CD1c-positive myeloid dendritic cell (primary cell): ENCODE measurements around the gene SH2B2.

ENCODE experiments used
- DNase-seq: peaks from one replicate; pipeline ENCODE4 v3.0.0-alpha.2; 2016; ENCODE audit errors: extremely low spot score

SH2B2 gene

DNA sequence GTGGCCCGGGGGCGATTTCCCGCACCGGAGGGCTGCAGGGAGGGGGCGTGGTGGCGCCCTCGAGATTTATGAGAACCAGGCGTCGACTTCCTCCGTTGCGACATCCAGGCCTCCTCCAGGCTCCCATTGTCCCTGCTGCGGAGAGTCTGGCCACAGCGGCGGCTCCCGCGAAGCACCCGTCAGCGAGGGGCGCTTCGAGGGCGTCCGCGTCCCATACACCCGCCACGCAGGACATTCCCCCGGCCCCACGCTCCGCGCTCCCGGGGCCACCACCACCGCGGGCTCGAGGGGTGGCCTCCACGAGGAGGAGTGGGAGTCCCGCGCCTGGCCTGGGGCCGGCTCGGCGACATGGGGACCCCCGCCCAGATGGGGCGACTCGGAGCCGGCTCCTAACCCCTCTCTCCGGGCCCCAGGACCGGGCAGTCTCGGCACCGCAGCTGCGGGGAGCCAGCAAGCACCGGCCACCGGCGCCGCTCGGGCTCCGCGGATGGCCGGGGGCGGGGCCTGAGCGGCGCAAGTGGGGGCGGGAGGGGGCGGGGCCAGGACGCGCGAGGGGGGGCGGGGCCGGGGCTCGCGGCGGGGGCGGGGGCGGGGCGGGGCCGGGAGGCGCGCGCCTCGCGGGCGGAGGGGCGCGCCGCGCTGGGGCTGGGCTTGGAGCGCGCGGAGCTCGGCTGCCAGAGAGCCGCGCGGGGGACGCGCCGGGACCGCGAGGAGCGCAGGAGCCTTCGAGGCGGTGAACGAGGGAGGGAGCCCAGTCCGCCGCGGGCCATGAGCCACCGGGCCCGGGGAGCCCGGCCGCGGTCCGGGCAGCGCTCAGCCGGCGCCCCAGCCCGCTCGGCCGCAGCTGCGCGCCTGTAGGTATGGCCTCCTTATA, at the start of gene SH2B2:
Gene SH2B2, plus strand, starts transcription at position 632 of the 874 bp plus-strand sequence. CDS start 13,683 bp downstream, outside the sequence.
- peak; percentile 86 for DNase-seq

DNA sequence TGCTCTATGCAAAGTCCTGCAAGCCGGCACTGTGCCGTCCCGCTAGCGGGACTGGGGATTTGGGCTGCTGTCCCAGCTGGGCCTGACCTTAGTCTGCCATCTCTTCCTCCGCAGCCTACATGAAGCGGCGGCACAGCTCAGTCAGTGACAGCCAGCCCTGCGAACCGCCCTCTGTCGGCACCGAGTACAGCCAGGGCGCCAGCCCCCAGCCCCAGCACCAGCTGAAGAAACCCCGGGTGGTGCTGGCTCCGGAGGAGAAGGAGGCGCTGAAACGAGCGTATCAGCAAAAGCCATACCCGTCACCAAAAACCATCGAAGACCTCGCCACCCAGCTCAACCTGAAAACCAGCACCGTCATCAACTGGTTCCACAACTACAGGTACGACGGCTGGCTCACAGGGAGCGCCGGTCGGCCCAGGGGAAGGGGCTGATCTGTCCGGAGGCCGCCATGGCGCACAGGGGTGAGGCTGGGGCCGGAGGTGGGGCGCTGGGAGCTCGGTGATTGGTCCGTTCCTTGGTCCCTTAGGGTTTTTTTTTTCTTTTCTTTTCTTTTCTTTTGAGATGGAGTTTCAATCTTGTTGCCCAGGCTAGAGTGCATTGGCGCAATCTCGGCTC, 47.4 kb upstream of the SH2B2 start:
- no peak for DNase-seq

DNA sequence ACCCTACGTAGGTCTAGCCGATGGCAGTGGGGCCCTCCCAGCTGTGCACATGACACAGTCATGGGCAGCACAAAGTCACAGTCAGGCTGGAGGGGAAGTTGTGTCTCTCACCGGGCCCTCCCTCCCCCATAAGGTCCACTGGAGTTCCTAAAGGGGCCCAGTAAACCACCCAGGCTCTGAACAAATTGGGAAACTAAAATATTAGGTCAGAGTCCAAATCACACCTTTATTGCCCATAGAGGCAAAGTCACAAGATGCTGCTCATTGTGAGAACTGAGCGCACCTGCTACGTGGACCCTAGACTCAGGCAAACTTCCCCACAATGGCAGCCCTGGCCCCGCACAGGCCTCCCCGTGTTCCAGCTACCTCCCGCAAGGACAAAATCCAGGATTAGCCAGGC, 45.2 kb upstream of the SH2B2 start:
- no peak for DNase-seq

- no peak for DNase-seq
Measured at GRCh38 chr7:102244601-102245000, 42.1 kb upstream of the SH2B2 start.

- DNase-seq: no peak
Measured at GRCh38 chr7:102248081-102248455, 38.6 kb upstream of the SH2B2 start.

- no peak for DNase-seq
Measured at GRCh38 chr7:102248456-102249395, 37.9 kb upstream of the SH2B2 start.

- DNase-seq: no peak
Measured at GRCh38 chr7:102251531-102252365, 34.9 kb upstream of the SH2B2 start.

DNA sequence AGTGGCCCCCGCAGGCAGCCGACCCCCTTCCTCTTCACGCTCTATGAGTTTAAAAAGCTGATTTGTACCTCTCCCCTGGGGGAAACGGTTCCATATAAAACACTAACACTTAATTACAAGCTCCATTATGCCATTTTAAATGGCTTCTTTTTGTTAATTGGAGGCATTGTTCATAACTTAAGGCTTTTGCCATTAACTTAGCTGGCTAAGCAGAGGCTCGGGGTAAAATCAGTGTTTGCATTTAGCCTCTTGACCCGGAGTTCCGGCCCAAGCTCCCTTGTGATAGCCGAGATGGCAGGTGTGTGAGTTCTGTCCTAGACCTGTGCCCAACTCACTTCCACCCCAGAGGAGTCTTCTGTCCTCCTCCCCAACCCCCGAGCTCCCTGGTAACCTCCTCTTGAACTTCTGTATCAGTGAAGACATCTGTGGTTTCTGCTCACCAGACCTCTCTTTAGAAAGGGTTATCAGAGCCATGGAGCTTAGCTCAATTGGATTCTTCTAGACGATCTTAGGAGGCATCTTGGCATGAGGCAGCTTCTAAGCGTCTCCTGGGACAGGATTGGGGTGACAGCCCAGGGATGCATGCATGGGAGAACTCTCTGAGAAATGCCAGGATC, 34.2 kb upstream of the SH2B2 start:
- no peak for DNase-seq

GRCh38 chr7:102253066-102253972, 33.3 kb upstream of the SH2B2 start:
- no peak for DNase-seq

DNA sequence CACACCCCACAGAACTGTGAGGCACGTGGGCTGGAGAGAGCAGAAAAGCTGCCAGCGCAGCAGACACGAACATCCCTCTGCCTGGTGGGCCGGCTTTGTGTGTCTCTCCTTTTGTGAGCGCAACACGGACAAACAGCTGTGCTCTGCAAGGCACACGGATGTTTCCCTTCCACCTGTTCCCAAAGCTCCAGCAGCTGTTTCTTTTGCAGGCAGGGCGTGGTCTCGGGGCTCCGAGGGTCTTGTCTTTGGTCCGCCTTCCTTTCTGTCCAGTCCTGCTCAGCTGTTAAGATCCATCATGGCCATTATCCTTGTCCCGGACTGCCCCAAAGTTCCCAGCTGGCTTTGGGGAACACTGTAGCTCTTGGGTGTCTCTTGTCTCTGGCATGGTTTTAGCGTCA, 32.7 kb upstream of the SH2B2 start:
- no peak for DNase-seq

DNA sequence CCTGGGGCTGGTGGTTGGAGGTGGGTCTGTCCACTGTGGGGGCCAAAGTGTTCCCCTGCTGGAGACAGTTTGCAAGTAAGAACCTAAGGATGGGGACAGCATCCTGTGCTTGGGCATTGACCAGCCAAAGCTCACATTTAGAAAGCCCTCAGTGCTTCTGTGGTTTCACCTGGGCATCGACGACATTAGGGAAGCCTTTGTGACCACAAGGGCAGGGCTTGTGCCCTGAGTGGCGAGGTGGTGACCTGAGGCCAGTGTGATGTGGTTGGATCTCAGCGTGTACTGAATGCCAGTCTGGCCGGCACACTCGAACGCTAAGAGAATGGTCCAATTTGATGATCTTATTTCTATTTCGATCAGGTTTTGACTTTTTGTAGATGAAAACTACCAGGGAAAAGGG, 32.1 kb upstream of the SH2B2 start:
- no peak for DNase-seq

- no peak for DNase-seq
Measured at GRCh38 chr7:102255501-102255900, 31.2 kb upstream of the SH2B2 start.

GRCh38 chr7:102255916-102256315, 30.8 kb upstream of the SH2B2 start:
- no peak for DNase-seq

DNA sequence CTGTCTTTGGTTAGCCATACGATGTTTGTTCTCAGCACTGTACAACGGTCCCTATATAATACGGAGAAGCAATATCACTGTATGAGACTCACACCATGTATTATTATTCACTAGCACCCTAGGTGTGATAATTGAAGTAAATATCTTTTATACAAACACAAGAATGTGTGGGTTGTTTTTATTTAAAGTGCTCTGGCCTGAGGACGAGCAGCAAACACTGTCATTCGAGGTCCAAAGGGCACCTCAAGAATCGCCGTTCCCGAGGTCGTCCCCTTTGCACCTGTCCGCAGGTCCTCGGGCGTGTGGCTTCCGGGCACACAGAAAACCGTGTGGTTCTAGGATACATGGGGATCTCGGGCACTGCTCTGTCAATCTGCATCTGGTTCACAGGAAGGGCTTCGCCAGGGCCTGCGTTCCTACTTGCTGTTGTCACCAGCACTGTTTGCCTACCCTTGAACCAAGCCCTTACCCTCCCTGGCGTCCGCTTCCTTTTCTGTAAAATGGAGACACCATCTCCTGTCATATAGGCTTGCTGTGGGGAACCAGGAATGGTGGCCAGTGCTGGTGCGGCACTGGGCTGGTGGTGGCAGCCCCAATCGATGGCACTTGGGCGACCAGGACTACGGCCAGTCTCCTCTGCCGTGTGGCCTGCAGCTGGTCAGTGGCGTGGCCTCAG, 28.5 kb upstream of the SH2B2 start:
- DNase-seq: no peak

GRCh38 chr7:102258749-102259107, 27.9 kb upstream of the SH2B2 start:
- no peak for DNase-seq

DNA sequence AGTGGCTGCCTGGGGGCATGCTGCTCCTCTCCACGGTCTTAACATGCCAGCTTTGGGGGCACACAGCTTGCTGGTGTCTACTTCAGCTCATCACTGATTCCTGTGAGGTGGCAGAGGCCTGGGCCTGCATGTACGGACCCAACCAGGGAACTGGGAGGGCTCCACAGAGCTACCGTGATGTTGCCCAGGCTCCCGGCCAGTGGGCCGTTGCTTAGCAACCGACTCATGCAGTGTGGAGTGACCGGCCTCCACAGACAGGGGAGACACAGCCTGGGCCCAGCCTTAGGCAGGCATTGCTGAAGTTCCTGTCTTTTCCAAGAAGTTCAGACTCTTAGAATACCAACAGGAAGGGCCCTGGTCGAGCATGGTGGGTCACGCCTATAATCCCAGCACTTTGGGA, 25.8 kb upstream of the SH2B2 start:
- no peak for DNase-seq

GRCh38 chr7:102261451-102261850, 25.2 kb upstream of the SH2B2 start:
- no peak for DNase-seq

DNA sequence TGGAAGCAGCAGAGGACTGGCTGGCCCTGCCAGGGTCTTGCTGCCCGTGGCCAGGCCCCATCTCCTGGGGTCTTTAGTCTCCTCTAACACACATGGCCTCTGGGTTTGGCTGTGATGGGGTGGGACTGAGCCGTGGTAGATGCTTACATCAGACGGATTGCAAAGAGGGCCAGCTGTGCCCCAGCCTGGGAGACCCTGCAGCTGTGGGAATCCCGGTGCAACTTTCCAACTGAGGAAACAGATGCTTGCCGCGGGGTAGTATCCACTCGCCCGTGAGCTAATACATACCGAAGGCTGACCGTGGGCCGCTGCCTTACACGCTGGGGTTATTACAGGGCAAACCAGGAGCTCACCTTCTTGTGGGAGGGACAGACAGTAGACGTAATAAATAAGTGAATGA, 24.1 kb upstream of the SH2B2 start:
- DNase-seq: no peak

DNA sequence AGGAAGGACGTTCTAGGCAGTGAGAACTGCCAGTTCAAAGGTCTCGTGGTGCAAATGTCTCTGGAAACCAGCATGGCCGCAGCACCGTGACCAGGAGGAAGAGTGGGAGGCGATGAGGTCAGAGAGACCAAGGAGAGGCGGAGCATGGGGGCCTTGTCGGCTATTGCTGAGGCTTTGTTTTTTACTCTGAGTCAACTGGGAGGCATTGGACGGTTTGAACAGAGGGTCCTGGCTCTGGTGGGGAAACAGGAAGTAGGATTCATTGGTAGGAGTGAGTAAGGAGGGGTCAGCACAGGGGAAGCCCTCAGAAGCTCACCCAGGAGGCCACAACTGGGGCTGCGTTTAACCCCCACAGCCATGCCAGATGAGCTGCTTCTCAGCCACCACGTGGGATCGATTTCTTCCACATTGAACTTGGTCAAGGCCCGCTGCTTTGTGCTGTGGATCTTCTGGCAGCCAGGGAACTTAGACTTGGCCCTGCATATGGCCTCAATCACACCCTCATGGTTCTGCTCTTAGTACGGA, 22.2 kb upstream of the SH2B2 start:
- DNase-seq: peak; percentile 78
